Mucosa of descending colon (tissue), 3 donors: ENCODE results near the gene VPS16. TPM values are rescaled to one million over a fixed set of nuclear protein-coding genes. Genes with fewer than 3 reads are reported as not detected.
A peak's percentile ranks its signal among the peaks of the same experiment; 100 is the strongest.

ENCODE experiments used
- ATAC-seq: fragments of 200-7000 bp; cut with Tn5 transposase; one replicate; pipeline ENCODE4 v1.9.1; 2020; ENCODE audit warnings: mild to moderate bottlenecking, moderate library complexity
- DNase-seq, 3 donors: peaks; one replicate each; pipeline ENCODE4 v3.0.0-alpha.2; 2020
- H3K36me3 ChIP-seq: fragments of 200-600 bp; one replicate; pipeline ENCODE4 v1.8.0; 2021; ENCODE audit warnings: low read depth, mild to moderate bottlenecking
- H3K4me1 ChIP-seq: fragments of 200-600 bp; one replicate; pipeline ENCODE4 v1.8.0; 2021; ENCODE audit warnings: low read depth, mild to moderate bottlenecking
- H3K4me3 ChIP-seq: fragments of 200-600 bp; one replicate; pipeline ENCODE4 v1.8.0; 2021; ENCODE audit warnings: mild to moderate bottlenecking
- H3K9me3 ChIP-seq: fragments of 200-600 bp; one replicate; pipeline ENCODE4 v1.8.0; 2021; ENCODE audit warnings: mild to moderate bottlenecking
- CTCF ChIP-seq: fragments of 200-600 bp; IDR thresholded peaks from one replicate; pipeline ENCODE4 v1.8.0; 2022; ENCODE audit warnings: antibody characterized with exemption, mild to moderate bottlenecking
- intact Hi-C, 2 donors: fragments of 100-400 bp; cut with DNase I in 1 of 2; cut with micrococcal nuclease in 1 of 2; formaldehyde crosslinking; loops; one replicate each; pipeline versions ENCODE4 v1.11.0 to v1.11.1; 2022; cut with DNase I, micrococcal nuclease
- total RNA-seq, 3 donors: library from RNA; stranded (reverse); fragmentation: NEBNext Ultra II Directional in 2 of 3; extraction: Animal tissue kit (Norgen Biotek cat#: 25700) in 2 of 3; gene quantifications; one replicate each; pipeline versions ENCODE4 v1.2.1 to v1.2.4, GENCODE V29; 2021 to 2023
- donor health status: DM: no; HTN: no; CAD: no; lungs with moderate emphysema.
- donor health status: DM: no; HTN: no; CAD: no.
- donor health status: DM: no; HTN: yes; CAD: no.

Gene VPS16
- total RNA-seq, 3 donors from 2014 or later, result 36.9 to 52.0 (median 38.5) TPM

DNA sequence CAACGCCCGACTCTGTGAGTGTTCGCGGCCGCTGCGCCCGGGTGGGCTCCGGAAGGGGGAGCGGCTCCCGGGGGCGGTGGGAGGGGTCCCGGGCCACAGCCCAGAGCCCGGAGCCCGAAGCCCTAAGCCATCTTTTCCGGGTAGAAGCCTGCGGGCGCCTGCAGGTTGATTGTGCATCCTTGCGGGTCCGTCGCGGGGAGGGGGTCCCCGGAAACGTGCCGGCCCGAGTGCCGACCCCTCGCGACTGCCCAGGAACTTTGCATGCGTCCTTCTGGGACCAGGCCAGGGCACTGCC lies 33.1 kb downstream of the VPS16 start:
- peak overlapping the region; percentile 83 for H3K4me3 ChIP-seq
- intact Hi-C loops, result no loop called here
- no peaks in the 10 kb centered on the region for H3K9me3 ChIP-seq
- no peaks in the 10 kb centered on the region for H3K36me3 ChIP-seq
- peaks cover 28% of the 10 kb centered on the region for H3K4me1 ChIP-seq
- no peak for ATAC-seq
- TF ChIP-seq CTCF, result no peak
- DNase-seq, result peak; percentile 49 to 77 (median 76)

DNA sequence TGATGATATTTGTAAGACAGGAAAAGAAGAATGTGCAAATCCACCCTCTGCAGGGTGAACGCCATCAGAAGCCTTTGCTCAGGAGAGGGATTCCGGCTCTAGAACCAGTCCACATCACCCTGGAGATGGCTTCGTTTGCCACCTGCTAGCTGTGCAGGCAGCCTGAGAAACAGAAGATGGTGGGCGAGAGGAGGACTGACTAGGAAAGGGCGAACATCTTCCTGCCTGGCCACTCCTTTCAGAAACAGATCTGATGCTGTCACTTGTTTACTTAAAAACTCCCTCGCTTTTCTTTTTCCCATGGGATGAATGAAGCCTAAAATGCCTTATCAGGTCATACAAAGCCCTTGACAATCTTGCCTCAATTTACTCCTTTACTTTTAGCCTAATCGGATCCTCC lies 33.9 kb downstream of the VPS16 start:
- Histone ChIP-seq H3K4me1 (peaks cover 30% of the 10 kb centered on the region), H3K9me3 (no peaks in the 10 kb centered on the region), H3K4me3 (no peak overlapping the region), H3K36me3 (no peaks in the 10 kb centered on the region)
- ATAC-seq (no peak), DNase-seq (no peak)
- TF ChIP-seq CTCF, result no peak
- intact Hi-C loops, result no loop called here

GRCh38 chr20:2875690-2876203 lies 35.2 kb downstream of the VPS16 start:
- peaks cover 30% of the 10 kb centered on the region for H3K4me1 ChIP-seq
- H3K4me3 ChIP-seq, result no peak overlapping the region
- no peaks in the 10 kb centered on the region for H3K9me3 ChIP-seq
- H3K36me3 ChIP-seq, result no peaks in the 10 kb centered on the region
- intact Hi-C loops, result no loop called here
- no peak for ATAC-seq
- DNase-seq, result no peak
- TF ChIP-seq CTCF, result no peak

- intact Hi-C loops, result no loop called here
- Histone ChIP-seq H3K36me3 (no peaks in the 10 kb centered on the region), H3K4me1 (peaks cover 24% of the 10 kb centered on the region), H3K4me3 (no peak overlapping the region), H3K9me3 (no peaks in the 10 kb centered on the region)
- ATAC-seq (no peak), DNase-seq (no peak)
- no peak for TF ChIP-seq CTCF
These were observed 38.0 kb downstream of the VPS16 start for GRCh38 chr20:2878515-2878914.

GRCh38 chr20:2879146-2879545 lies 38.6 kb downstream of the VPS16 start:
- Histone ChIP-seq H3K9me3 (no peaks in the 10 kb centered on the region), H3K36me3 (no peaks in the 10 kb centered on the region), H3K4me3 (no peak overlapping the region), H3K4me1 (peaks cover 24% of the 10 kb centered on the region)
- intact Hi-C loops, result no loop called here
- TF ChIP-seq CTCF, result no peak
- ATAC-seq, result peak; percentile 51
- DNase-seq, result no peak

GRCh38 chr20:2880650-2881049 lies 40.1 kb downstream of the VPS16 start:
- H3K4me1 ChIP-seq, result peaks cover 20% of the 10 kb centered on the region
- H3K9me3 ChIP-seq, result no peaks in the 10 kb centered on the region
- intact Hi-C loops, result no loop called here
- no peak for DNase-seq
- H3K4me3 ChIP-seq, result no peak overlapping the region
- no peaks in the 10 kb centered on the region for H3K36me3 ChIP-seq
- TF ChIP-seq CTCF, result no peak
- no peak for ATAC-seq
